CD4-positive, alpha-beta T cell (primary cell): Measurements from ENCODE around the gene PPP1R3C. TPM values are rescaled to one million over a fixed set of nuclear protein-coding genes. Genes with fewer than 3 reads are reported as not detected.

ENCODE experiments used
- ATAC-seq: fragments of 200-7000 bp; cut with Tn5 transposase; one replicate; pipeline ENCODE4 v1.10.0; 2022; ENCODE audit warnings: mild to moderate bottlenecking; ENCODE audit not compliant: poor library complexity
- CTCF ChIA-PET: fragments of 350-600 bp; sonication (Branson Sonifier 250); formaldehyde crosslinking; loops from one replicate; lab custom pipeline; 2021; ENCODE audit warnings: antibody characterized with exemption, inconsistent platforms; lab: Charles Lee
- POLR2A ChIA-PET: fragments of 350-600 bp; sonication (Branson Sonifier 250); formaldehyde crosslinking; loops from one replicate; lab custom pipeline; 2021; ENCODE audit warnings: antibody characterized with exemption, inconsistent platforms; lab: Charles Lee
- DNase-seq, 14 experiments: peaks; one replicate each; pipeline ENCODE4 v3.0.0-alpha.2; 2013 to 2020; ENCODE audit warnings: mixed read lengths in 2 of 14
- H3K27ac ChIP-seq, 2 donors: one replicate each; pipeline versions ENCODE4 v1.5.1 to v1.7.0; 2013; ENCODE audit warnings: low read length in 2 of 2, low read depth in 1 of 2, mild to moderate bottlenecking in 1 of 2
- H3K27me3 ChIP-seq, 2 experiments: 1 replicate in 1 of 2; 2 replicates in 1 of 2; pipeline versions ENCODE4 v1.6.1 to v1.7.0; 2013; ENCODE audit warnings: low read length in 2 of 2, control low read depth in 1 of 2, mild to moderate bottlenecking in 1 of 2, moderate library complexity in 1 of 2; ENCODE audit not compliant: insufficient read depth in 2 of 2, control insufficient read depth in 1 of 2
- H3K36me3 ChIP-seq: one replicate; pipeline ENCODE4 v1.6.1; 2013; ENCODE audit warnings: low read length, control low read depth; ENCODE audit not compliant: insufficient read depth
- H3K4me1 ChIP-seq: one replicate; pipeline ENCODE4 v1.6.1; 2013; ENCODE audit warnings: low read length, control low read depth; ENCODE audit not compliant: insufficient read depth
- H3K4me3 ChIP-seq: one replicate; pipeline ENCODE4 v1.5.1; 2013; ENCODE audit warnings: mild to moderate bottlenecking, low read length, moderate library complexity
- H3K9me3 ChIP-seq, 2 experiments: 1 replicate in 1 of 2; 2 replicates in 1 of 2; pipeline versions ENCODE4 v1.6.1 to v1.7.0; 2013; ENCODE audit warnings: low read length in 2 of 2, mild to moderate bottlenecking in 2 of 2, control low read depth in 1 of 2, moderate library complexity in 1 of 2; ENCODE audit not compliant: control insufficient read depth in 1 of 2, insufficient read depth in 1 of 2
- H3K27ac Mint-ChIP-seq: one replicate; pipeline ENCODE4 v1.8.0; 2020; ENCODE audit warnings: mixed read lengths
- H3K27me3 Mint-ChIP-seq: one replicate; pipeline ENCODE4 v1.8.0; 2021; ENCODE audit warnings: mixed read lengths
- H3K36me3 Mint-ChIP-seq: one replicate; pipeline ENCODE4 v1.8.0; 2021; ENCODE audit warnings: low read depth, mixed read lengths
- H3K4me1 Mint-ChIP-seq: one replicate; pipeline ENCODE4 v1.8.0; 2021; ENCODE audit warnings: low read depth, mixed read lengths
- H3K4me3 Mint-ChIP-seq: one replicate; pipeline ENCODE4 v1.8.0; 2020; ENCODE audit warnings: mild to moderate bottlenecking, mixed read lengths
- H3K9me3 Mint-ChIP-seq: one replicate; pipeline ENCODE4 v1.8.0; 2020; ENCODE audit warnings: mixed read lengths
- intact Hi-C, 2 experiments: fragments of 100-400 bp; cut with DNase I in 1 of 2; cut with micrococcal nuclease in 1 of 2; formaldehyde crosslinking; loops; one replicate each; pipeline versions ENCODE4 v1.15.1 to v1.9.0; 2023 to 2025; cut with DNase I, micrococcal nuclease
- total RNA-seq, 174 experiments: library from RNA in 2 of 174; stranded (reverse) in 2 of 174; gene quantifications; one replicate each; pipeline ENCODE4 v1.2.3 and lab custom pipeline; 2021 to 2026
- TF ChIP-seq, protein P1 (sequence below): fragments of 200-600 bp; IDR thresholded peaks from one replicate; pipeline ENCODE4 v1.8.0; 2022; ENCODE audit warnings: antibody characterized with exemption, mild to moderate bottlenecking

Gene PPP1R3C
- total RNA-seq, 2 experiments from 2014 or later, result not detected

DNA sequence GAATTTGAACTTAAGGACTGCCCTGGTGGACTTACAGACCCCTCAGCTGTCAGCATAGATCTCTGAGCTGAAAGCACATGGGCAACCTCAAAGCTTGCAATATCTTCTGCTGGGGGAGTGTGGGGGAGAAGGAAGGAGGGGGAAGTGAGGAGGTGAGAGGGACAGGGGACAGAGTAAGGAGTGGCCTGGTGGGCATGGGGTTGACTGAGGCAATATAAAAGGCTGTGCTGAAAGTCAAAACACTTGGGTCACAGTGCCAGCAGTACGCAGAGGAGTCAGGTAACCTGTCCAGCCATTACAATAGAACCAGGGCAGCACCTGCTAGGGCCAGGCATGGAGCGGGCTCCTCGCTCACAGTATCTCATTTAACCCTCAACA is 43.2 kb downstream of the PPP1R3C start:
- POLR2A ChIA-PET, result no interaction called here
- Mint-ChIP-seq H3K4me1 (no peaks in the 10 kb centered on the region), H3K4me3 (no peak overlapping the region), H3K27me3 (peaks cover 31% of the 10 kb centered on the region), H3K27ac (no peak overlapping the region), H3K9me3 (no peaks in the 10 kb centered on the region), H3K36me3 (no peaks in the 10 kb centered on the region)
- no peak overlapping the region for H3K4me3 ChIP-seq
- H3K9me3 ChIP-seq, result no peaks in the 10 kb centered on the region
- H3K27ac ChIP-seq, result no peak overlapping the region
- intact Hi-C loops, result no loop called here
- DNase-seq, result no peak
- no peaks in the 10 kb centered on the region for H3K36me3 ChIP-seq
- CTCF ChIA-PET, result interaction anchor here (0.7 kb wide), 1 partner anchor 292 kb away, joined by 4 read pairs; no protein-coding TSS in a partner anchor
- no peak for ATAC-seq
- TF ChIP-seq, protein P1, sequence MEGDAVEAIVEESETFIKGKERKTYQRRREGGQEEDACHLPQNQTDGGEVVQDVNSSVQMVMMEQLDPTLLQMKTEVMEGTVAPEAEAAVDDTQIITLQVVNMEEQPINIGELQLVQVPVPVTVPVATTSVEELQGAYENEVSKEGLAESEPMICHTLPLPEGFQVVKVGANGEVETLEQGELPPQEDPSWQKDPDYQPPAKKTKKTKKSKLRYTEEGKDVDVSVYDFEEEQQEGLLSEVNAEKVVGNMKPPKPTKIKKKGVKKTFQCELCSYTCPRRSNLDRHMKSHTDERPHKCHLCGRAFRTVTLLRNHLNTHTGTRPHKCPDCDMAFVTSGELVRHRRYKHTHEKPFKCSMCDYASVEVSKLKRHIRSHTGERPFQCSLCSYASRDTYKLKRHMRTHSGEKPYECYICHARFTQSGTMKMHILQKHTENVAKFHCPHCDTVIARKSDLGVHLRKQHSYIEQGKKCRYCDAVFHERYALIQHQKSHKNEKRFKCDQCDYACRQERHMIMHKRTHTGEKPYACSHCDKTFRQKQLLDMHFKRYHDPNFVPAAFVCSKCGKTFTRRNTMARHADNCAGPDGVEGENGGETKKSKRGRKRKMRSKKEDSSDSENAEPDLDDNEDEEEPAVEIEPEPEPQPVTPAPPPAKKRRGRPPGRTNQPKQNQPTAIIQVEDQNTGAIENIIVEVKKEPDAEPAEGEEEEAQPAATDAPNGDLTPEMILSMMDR, result no peak
- no peaks in the 10 kb centered on the region for H3K4me1 ChIP-seq
- H3K27me3 ChIP-seq, result peaks cover 0 to 14% of the 10 kb centered on the region in 2 experiments

DNA sequence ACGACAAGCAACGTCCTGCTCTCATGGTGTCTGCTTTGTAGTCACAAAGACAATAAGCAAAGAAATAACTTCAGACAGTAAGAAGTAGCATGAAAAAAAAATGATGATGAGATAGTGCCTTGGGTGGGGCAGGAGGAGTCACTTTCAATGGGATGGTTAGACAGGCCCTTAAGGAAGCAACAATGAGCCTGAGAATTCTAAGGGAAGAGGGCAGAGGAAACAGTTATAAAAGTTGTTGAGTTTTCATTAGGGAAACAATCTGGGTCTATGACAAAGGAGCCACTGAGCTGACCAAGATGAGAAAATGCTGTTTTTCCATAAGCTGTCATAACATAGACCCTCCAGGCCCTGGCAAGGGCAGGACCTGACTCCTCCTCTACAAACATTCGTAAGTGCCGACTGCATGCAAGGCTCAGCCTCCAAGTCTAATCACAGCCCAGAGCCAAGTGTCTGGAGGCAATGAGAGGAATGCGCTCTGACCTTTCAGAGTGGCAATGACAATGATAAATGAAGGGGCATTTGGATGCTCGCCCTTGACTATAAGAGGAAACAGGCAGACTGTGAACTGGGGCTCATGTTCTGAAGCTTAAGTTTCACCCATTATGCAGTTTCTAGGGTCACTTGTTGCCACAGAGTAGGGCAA is 43.7 kb downstream of the PPP1R3C start:
- DNase-seq (no peak), ATAC-seq (no peak)
- no peak overlapping the region for H3K4me3 ChIP-seq
- intact Hi-C loops, result no loop called here
- Mint-ChIP-seq H3K4me1 (no peaks in the 10 kb centered on the region), H3K4me3 (no peak overlapping the region), H3K9me3 (no peaks in the 10 kb centered on the region), H3K36me3 (no peaks in the 10 kb centered on the region), H3K27me3 (peaks cover 34% of the 10 kb centered on the region), H3K27ac (no peak overlapping the region)
- CTCF ChIA-PET, result interaction anchor here (0.7 kb wide), 1 partner anchor 291 kb away, joined by 4 read pairs; no protein-coding TSS in a partner anchor
- H3K27me3 ChIP-seq, result peaks cover 0 to 11% of the 10 kb centered on the region in 2 experiments
- POLR2A ChIA-PET, result no interaction called here
- H3K27ac ChIP-seq, result no peak overlapping the region
- TF ChIP-seq, protein P1, result no peak
- H3K9me3 ChIP-seq, result no peaks in the 10 kb centered on the region
- no peaks in the 10 kb centered on the region for H3K36me3 ChIP-seq
- H3K4me1 ChIP-seq, result no peaks in the 10 kb centered on the region

DNA sequence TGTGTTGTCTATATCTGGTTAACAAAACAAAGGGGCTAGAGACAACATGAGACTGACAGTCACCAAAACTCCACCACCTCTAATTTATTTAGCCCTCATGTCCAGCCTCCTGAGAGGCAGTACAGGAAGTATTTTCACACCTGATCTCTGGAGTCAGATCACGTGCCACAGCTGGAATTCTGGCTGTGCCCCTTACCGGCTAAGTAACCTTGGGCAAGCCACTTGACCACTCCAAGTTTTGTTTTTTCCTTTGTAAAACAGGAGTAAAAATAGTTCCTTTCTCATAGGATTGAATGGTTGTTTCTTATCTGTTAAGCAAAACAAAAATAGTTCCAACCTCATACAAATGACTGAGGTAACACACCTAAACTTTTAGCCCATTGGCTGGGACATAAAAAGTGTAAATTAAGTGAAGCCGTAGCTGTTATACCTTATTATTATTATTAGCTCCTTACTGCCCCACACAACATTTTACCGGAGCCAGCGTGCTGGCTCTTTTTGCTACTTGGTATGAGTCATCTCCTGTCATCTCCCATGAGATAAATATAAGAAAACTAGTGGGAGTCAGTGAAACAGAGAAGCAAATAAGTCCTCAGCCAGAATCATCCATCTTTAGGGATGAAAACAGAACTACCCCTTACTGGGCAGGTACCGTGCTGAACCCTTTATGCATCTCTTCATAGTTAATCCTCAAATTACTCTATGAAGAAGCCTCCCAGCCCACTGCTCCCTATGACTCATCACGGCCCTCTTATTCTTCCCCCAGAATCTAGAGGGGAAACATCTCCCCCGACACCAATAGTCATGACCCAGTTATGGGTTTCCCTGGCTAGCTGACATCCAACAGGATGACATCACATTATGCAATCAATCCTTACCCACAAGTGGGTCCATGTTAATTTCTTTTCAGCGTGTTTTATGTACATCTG is 44.9 kb downstream of the PPP1R3C start:
- no peak for DNase-seq
- Histone ChIP-seq H3K36me3 (no peaks in the 10 kb centered on the region), H3K27me3 (peaks cover 0 to 12% of the 10 kb centered on the region in 2 experiments), H3K4me3 (no peak overlapping the region), H3K9me3 (no peaks in the 10 kb centered on the region), H3K4me1 (no peaks in the 10 kb centered on the region), H3K27ac (no peak overlapping the region)
- Mint-ChIP-seq H3K9me3 (no peaks in the 10 kb centered on the region), H3K36me3 (no peaks in the 10 kb centered on the region), H3K27me3 (peaks cover 40% of the 10 kb centered on the region), H3K27ac (no peak overlapping the region), H3K4me3 (no peak overlapping the region), H3K4me1 (no peaks in the 10 kb centered on the region)
- ChIA-PET POLR2A (no interaction called here), CTCF (no interaction called here)
- intact Hi-C loops, result no loop called here
- no peak for ATAC-seq
- TF ChIP-seq, protein P1, result no peak
